ENCODE results near the gene UMAD1.
"Not testable (repeated sequence)": the region's sequence is repeated elsewhere in the genome, so short reads cannot be mapped to it uniquely, and the experiment has no call there.

UMAD1 gene

DNA sequence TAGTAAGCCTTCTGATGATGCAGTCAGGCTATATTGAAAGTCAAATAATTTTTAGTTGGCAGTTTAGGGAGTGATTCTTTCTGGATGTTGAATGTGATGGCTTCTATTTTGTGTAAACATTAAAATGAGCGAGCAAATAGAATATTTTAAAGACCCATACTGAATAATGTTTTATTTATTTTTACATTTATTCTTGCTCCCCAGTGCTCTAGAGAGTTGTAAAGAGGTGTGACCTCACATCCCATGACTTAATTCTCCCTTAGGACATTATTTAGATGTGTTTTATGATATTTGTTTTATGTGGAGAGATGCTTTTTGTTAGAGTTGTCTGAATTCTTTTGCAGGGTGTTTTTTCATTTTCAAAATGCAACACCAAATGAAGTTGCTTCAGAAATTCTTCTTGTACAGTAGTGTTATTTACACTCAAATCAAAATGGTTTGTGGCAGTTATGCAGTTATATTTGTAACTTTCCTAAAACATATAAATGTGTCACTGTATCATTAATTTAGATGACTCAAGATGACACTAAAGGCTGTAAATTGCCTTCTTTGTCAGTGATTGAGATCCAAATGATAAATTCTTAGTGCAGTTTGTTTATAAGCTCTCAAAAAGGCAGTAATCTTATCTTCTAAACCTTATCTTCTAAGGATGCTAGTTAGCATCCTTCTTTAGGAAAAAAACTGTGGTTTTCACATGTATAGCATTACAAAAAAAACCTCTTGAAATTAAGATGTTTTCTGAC is 12.4 kb downstream of the UMAD1 start:
- DNase-seq (ENCODE audit: low spot score): no peak

DNA sequence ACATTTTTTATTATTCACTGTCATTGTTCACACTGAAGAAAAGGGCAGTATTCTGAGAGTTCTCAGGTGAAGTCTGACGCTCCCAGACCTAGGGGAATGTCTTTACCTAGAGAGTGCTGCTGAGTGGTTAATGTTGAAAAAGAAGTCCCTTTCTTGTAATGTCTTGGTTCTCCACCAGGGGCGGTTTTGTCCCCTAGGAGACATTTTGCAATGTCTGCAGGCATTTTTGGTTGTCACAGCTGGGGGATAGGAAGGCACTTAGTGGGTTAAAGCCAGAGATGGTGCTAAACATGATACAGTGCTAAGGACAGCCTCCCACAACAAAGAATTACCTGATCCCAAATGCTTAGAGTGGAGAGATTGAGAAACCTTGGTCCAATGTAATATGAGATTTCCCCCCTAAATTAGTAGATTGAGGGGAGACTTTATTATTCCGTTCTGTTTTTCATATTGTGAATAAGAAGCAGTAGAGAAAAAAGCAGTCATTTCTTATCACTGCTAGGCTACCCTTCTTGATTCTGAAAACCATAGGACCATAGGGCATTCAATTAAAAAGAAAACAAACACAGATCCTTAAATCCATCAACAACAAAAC is 13.1 kb downstream of the UMAD1 start:
- DNase-seq (ENCODE audit: low spot score): peak; percentile 25

- DNase-seq (ENCODE audit: low spot score): no peak
These were observed 14.6 kb downstream of the UMAD1 start for GRCh38 chr7:7654964-7655715.

DNA sequence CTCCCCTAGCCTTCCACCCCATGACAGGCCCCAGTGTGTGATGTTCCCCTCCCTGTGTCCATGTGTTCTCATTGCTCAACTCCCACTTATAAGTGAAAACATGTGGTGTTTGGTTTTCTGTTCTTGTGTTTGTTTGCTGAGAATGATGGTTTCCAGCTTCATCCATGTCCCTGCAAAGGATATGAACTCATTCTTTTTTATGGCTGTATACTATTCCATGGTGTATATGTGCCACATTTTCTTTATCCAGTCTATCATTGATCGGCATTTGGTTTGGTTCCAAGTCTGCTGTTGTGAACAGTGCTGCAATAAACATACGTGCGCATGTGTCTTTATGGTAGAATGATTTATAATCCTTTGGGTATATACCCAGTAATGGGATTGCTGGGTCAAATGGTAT is 15.9 kb downstream of the UMAD1 start:
- DNase-seq (ENCODE audit: low spot score): not testable (repeated sequence)

DNA sequence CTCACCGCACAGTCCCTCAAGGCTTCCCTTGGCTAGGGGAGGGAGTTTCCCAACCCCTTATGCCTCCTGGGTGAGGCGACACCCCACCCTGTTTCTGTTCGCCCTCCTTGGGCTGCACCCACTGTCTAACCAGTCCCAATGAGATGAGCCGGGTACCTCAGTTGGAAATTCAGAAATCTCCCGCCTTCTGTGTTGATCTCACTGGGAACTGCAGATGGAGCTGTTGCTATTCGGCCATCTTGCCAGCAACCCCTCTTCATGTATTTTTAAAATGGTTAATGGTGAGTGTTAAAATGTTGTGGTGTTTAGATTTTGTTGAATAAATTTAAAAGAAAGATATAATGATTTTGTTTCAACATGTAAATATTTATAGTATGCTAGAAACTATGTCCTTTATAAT is 22.0 kb downstream of the UMAD1 start:
- DNase-seq (ENCODE audit: low spot score): no peak

DNA sequence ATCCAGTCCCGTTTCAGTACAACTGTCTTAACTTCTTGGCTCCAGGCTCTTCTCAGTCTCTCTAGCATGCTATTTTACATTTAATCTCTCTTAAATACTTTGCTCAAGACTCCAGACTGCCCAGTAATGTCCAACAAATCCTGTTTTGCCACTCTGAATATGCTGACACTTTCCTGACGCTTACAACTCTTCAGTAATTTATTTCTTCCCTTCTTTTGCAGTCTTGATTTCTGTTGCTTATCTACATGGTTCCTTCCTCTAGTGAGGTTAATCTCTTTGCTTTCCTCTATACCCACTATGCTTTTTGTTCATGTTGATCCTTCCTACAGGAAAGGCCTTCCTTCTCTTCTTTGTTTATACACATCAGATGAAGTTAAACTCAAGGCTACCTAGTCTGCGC is 23.7 kb downstream of the UMAD1 start:
- no peak for DNase-seq (ENCODE audit: low spot score)

GRCh38 chr7:7665031-7665430 is 24.5 kb downstream of the UMAD1 start:
- DNase-seq (ENCODE audit: low spot score): no peak

DNA sequence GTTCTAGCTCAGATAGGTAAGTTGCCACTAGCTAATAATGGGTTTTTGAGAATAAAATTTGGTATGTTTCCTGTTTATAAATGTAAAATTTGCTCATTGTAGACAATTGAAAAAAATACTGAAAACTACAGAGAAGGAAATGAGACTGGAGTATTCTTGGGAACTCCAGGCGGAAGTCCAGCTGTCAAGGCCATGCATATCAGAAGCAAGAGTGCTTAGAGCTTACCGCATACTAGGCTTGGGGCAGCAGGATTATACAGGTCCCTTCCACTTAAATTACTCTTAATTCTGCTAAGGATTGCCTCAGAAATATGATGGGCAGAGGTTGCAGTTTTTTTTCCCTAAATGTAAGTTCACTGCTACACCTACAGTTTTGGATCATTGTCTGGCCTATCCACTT is 26.6 kb downstream of the UMAD1 start:
- no peak for DNase-seq (ENCODE audit: low spot score)

GRCh38 chr7:7668706-7669105 is 28.2 kb downstream of the UMAD1 start:
- DNase-seq (ENCODE audit: low spot score): no peak

GRCh38 chr7:7670490-7670889 is 29.9 kb downstream of the UMAD1 start:
- DNase-seq (ENCODE audit: low spot score): no peak

DNA sequence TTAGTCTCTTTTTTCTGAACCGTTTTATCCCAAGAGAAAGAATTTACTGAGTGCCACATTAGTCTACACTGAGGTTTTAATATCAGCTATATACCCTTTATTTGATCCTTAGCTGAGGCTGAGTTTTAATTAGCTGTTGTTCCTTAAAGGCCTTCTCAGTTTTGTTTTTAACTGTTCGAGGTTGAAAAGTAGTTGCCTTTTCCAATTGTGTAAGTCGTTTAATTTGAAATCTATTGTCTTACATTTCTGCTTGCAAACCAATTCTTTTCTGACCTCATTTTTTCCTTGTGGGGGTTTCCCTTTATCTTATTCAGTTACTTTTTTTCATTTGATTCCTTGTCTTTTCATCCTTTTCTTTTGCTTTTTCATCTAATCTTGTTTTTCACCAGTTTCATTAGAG is 30.8 kb downstream of the UMAD1 start:
- DNase-seq (ENCODE audit: low spot score): no peak

GRCh38 chr7:7672545-7673239 is 32.1 kb downstream of the UMAD1 start:
- no peak for DNase-seq (ENCODE audit: low spot score)

GRCh38 chr7:7673240-7673550 is 32.6 kb downstream of the UMAD1 start:
- no peak for DNase-seq (ENCODE audit: low spot score)

DNA sequence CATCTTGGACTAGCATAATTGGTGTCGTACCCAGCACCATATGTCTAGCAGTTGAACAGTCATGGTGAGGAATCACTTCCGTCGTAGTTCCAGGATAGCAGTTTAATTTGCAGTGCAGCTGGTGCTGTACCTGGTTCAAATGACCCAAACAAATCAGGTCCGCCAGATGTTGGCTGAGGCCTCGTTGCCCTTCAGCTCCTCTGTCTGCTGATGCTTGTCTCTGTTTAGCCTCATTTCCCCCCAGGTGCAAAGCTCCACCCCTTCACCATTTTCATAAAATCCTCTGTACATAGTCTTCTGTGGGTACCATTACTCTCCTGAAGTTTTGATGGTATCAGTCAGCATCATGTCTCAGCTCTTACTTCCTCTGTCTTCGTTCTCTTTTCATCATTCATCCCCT is 35.1 kb downstream of the UMAD1 start:
- no peak for DNase-seq (ENCODE audit: low spot score)

DNA sequence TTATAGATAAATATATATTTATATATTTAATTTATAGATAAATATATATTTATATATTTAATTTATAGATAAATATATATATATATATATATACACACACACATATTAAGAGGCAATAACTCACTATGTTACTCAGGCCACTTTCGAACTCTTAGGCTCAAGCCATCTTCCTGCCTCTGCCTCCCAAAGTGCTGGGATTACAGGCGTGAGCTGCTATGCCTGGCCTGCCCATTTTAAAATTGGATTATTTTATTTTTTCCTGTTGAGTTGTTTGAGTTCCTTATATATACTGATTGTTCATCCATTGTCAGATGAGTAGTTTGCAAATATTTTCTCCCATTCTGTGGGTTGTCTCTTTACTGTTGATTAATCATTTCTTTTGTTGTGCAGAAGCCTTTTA is 39.1 kb downstream of the UMAD1 start:
- not testable (repeated sequence) for DNase-seq (ENCODE audit: low spot score)

DNA sequence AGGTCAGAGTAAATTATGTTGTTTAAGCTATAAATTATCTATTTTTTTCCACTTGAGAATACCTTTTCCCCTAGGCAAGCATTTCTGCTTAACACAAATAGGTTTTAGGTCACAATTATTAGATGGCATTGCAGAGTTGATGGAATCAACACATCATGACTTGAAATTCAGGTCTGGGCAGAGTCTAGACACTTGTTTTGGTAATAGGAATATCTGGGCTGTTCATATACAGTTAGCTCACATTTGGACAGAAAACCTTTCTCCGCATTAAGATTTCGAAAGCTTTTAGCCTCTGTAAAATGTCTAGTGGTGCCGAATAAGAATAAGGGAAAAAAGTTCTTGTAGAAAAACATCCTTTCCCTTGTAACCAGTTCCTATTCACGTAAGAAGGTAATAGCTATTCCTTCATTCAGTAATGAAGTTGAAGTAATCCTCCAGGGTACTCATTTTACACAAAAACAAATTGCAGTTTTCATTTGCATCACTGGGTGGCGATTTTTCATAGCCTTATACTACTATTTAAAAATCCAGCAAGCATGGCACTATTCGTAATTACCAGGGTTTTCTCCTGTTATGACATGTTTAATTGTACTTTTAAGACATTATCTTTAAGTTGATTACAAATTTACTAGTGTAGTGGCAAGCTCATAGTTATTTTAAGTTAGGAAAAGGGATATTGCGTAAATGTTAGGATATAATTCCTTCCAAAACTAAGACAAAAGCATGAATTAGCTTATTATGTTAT is 40.8 kb downstream of the UMAD1 start:
- no peak for DNase-seq (ENCODE audit: low spot score)

DNA sequence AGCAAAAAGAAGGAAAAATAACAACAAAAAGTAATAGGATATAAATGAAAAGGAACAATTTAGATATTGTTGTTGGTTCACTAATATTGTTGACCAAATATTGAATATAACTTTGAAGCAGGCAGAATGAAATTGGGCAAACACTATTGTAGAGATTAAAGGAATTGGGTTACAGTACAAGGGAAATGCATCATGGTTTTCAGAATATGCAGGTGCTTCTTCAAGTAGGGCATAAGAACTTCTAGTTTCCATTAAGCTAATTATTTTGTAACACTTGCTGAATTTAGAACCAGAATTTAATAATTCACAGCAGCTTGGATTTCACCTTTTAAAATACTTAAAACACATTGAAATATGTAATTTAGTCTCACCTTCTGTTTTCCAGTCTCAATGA is 41.4 kb downstream of the UMAD1 start:
- no peak for DNase-seq (ENCODE audit: low spot score)

- DNase-seq (ENCODE audit: low spot score): no peak
These were observed 42.3 kb downstream of the UMAD1 start for GRCh38 chr7:7682861-7683260.

GRCh38 chr7:7686811-7687508 is 46.4 kb downstream of the UMAD1 start:
- no peak for DNase-seq (ENCODE audit: low spot score)

DNA sequence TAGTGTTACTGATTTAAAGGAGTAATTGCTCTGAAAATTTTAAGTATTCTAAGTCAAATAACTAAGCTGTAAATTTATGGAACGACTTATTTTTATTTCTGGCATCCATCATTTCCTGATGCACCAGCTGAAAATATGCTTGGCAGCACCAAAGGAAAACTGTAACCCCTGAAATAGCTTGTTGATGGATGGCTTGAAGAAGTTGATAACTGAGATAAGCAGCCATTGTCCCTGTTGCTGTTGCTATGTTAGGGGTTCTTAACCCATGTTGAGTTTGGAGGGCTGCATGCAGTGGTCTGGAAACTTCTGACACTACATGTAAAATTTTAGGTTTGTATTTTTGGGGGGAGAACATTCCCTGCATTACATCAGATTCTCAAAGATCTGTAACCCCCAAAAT is 47.2 kb downstream of the UMAD1 start:
- DNase-seq (ENCODE audit: low spot score): no peak

GRCh38 chr7:7688310-7688709 is 47.8 kb downstream of the UMAD1 start:
- no peak for DNase-seq (ENCODE audit: low spot score)

DNA sequence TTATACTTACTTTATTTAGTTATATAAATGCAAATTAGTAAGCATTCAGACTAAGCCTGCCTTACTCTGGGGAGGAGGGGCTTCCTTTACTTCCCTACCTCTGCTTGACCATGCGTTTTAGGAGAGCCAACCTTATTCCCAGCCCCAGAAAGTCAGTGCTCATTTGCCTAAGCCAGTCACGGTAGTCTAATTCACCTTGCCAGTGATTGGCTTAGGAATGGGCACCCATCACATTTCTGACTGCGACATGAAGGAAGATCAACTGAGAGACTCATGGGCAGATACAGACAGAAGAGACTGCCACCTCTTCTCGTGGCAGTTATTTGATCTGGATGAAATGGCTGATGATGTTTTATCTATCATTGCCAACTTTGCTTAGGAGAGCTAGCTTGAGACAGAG is 48.4 kb downstream of the UMAD1 start:
- DNase-seq (ENCODE audit: low spot score): no peak
